Sigmoid colon (tissue), 4 donors: ENCODE results near the gene GSTT4.

Experiments used
- POLR2A ChIP-seq, 2 donors: fragments of 450-650 bp; IDR thresholded peaks; one replicate each; pipeline ENCODE4 v1.6.1; 2016; ENCODE audit warnings: antibody characterized with exemption in 2 of 2, mild to moderate bottlenecking in 2 of 2, moderate library complexity in 2 of 2
- POLR2AphosphoS5 ChIP-seq, 4 donors: sonication (generic); formaldehyde crosslinking; IDR thresholded peaks; one replicate each; pipeline ENCODE4 v1.6.1; 2017; ENCODE audit warnings: antibody characterized with exemption in 4 of 4
- TF ChIP-seq, protein P1 (sequence below), 4 experiments: fragments of 450-650 bp in 3 of 4; fragments of 200-600 bp in 1 of 4; IDR thresholded peaks; one replicate each; pipeline ENCODE4 v1.5.1; 2016 to 2019; ENCODE audit warnings: antibody characterized with exemption in 4 of 4, mild to moderate bottlenecking in 3 of 4, moderate library complexity in 2 of 4

DNA sequence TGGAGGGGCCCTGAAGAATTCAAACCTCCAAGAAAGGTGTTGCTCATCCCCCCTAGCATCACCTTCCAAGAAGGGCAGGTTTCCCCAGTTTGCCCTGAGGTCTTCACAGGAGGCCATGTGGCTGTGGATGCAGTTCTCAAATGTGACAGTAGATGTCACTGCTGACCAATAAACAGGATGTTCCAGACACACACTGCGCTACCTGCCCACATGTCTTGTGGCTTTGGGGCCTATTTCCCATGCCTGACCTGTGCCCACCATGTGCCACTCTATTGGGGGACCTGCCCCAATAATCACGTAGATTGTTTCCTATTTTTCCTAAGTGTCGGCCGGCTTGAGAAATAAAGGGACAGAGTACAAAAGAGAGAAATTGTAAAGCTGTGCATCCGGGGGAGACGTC is 20.8 kb downstream of the GSTT4 start:
- TF ChIP-seq POLR2AphosphoS5 (IDR thresholded peaks at IDR 0.05) (no peak), POLR2A (IDR thresholded peaks at IDR 0.05) (no peak)
- TF ChIP-seq, protein P1, sequence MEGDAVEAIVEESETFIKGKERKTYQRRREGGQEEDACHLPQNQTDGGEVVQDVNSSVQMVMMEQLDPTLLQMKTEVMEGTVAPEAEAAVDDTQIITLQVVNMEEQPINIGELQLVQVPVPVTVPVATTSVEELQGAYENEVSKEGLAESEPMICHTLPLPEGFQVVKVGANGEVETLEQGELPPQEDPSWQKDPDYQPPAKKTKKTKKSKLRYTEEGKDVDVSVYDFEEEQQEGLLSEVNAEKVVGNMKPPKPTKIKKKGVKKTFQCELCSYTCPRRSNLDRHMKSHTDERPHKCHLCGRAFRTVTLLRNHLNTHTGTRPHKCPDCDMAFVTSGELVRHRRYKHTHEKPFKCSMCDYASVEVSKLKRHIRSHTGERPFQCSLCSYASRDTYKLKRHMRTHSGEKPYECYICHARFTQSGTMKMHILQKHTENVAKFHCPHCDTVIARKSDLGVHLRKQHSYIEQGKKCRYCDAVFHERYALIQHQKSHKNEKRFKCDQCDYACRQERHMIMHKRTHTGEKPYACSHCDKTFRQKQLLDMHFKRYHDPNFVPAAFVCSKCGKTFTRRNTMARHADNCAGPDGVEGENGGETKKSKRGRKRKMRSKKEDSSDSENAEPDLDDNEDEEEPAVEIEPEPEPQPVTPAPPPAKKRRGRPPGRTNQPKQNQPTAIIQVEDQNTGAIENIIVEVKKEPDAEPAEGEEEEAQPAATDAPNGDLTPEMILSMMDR (IDR thresholded peaks at IDR 0.05) = peak in 1 of 4 experiments; percentile 10
